HepG2 (cell line): ENCODE results near the gene SEMA3G.

Experiments used
- TCF7L2 ChIP-seq: IDR thresholded peaks from 2 replicates; pipeline ENCODE4 v1.6.1; 2011; ENCODE audit warnings: mild to moderate bottlenecking, low read depth, low read length, moderate library complexity
- YY1 ChIP-seq: IDR thresholded peaks from 2 replicates; pipeline ENCODE4 v1.6.1; 2011; ENCODE audit warnings: low read length, low read depth, moderate library complexity, mild to moderate bottlenecking; ENCODE audit not compliant: insufficient read depth, insufficient replicate concordance
- ZNF629 ChIP-seq: sonication (generic); formaldehyde crosslinking; conservative IDR thresholded peaks from 2 replicates; pipeline ENCODE4 v1.5.0; 2020; ENCODE audit warnings: missing genetic modification reagents

DNA sequence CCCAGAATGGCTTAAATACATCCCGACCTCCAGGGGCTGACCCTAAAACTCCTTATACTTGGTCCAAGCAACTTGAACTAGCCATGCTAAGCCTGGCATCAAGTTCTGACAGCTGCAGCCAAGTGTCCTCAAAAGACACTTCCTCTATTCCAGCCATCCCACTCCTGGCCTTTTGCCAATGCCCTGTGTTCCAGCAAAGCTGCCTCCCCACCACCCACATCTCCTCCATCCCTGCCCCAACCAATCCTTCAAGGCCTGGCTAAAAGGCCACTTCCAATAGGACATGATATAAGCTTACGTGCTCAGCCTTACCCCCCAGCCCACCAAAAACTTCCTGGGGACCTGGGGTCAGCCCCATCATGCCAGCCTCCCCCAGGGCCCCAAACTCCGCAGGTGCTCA lies 40.9 kb downstream of the SEMA3G start:
- TF ChIP-seq ZNF629 (CRISPR knock-in tag) (no peak), YY1 (no peak), TCF7L2 (no peak)
